UCSD-AML1 (cell line): ENCODE data around the gene CCT7.
"Not testable (repeated sequence)": the region's sequence is repeated elsewhere in the genome, so short reads cannot be mapped to it uniquely, and the experiment has no call there.

Source experiments
- DNase-seq: peaks from one replicate; lab custom pipeline; 2025; ENCODE audit not compliant: unreplicated experiment; lab: John Stamatoyannopoulos, UW

CCT7 gene

GRCh38 chr2:73254343-73255006, 20.4 kb downstream of the CCT7 start:
- no peak for DNase-seq

- no peak for DNase-seq
Measured at GRCh38 chr2:73255007-73255644, 21.0 kb downstream of the CCT7 start.

- DNase-seq = no peak
Measured at GRCh38 chr2:73255907-73256617, 22.0 kb downstream of the CCT7 start.

GRCh38 chr2:73256618-73256922, 22.5 kb downstream of the CCT7 start:
- DNase-seq = no peak

GRCh38 chr2:73257021-73257420, 22.9 kb downstream of the CCT7 start:
- DNase-seq = no peak

- peak; percentile 44 for DNase-seq
Measured at GRCh38 chr2:73257425-73258125, 23.5 kb downstream of the CCT7 start.

GRCh38 chr2:73258186-73258912, 24.2 kb downstream of the CCT7 start:
- no peak for DNase-seq

GRCh38 chr2:73258913-73259215, 24.8 kb downstream of the CCT7 start:
- no peak for DNase-seq

GRCh38 chr2:73259276-73259675, 25.2 kb downstream of the CCT7 start:
- DNase-seq = no peak

- DNase-seq = no peak
Measured at GRCh38 chr2:73259704-73260337, 25.7 kb downstream of the CCT7 start.

GRCh38 chr2:73260338-73260984, 26.4 kb downstream of the CCT7 start:
- DNase-seq = peak; percentile 62

GRCh38 chr2:73262108-73262651, 28.1 kb downstream of the CCT7 start:
- DNase-seq = no peak

GRCh38 chr2:73262691-73263429, 28.8 kb downstream of the CCT7 start:
- DNase-seq = not testable (repeated sequence)

GRCh38 chr2:73263540-73264331, 29.6 kb downstream of the CCT7 start:
- no peak for DNase-seq

- no peak for DNase-seq
Measured at GRCh38 chr2:73264332-73264606, 30.2 kb downstream of the CCT7 start.

- no peak for DNase-seq
Measured at GRCh38 chr2:73264783-73265182, 30.7 kb downstream of the CCT7 start.

GRCh38 chr2:73265298-73266060, 31.4 kb downstream of the CCT7 start:
- no peak for DNase-seq
